Hepatocyte (in vitro differentiated cells): Measurements from ENCODE around the gene TNFRSF4. TPM values are rescaled to one million over a fixed set of nuclear protein-coding genes. Genes with fewer than 3 reads are reported as not detected.

Source experiments
- DNase-seq: peaks from one replicate; pipeline ENCODE4 v3.0.0-alpha.2; 2016; ENCODE audit warnings: low spot score
- H2AFZ ChIP-seq: fragments of 200-600 bp; sonication (generic); 2 replicates; pipeline ENCODE4 v1.6.0; 2016; ENCODE audit warnings: antibody characterized with exemption, mild to moderate bottlenecking
- H3K27ac ChIP-seq: fragments of 200-600 bp; sonication (generic); 2 replicates; pipeline ENCODE4 v1.5.1; 2016; ENCODE audit warnings: mild to moderate bottlenecking
- H3K27me3 ChIP-seq: fragments of 200-600 bp; sonication (generic); 2 replicates; pipeline ENCODE4 v1.6.1; 2016
- H3K36me3 ChIP-seq: fragments of 200-600 bp; sonication (generic); replicated peaks from 2 replicates; pipeline ENCODE4 v1.5.1; 2016; ENCODE audit warnings: low read depth; ENCODE audit not compliant: insufficient read depth
- H3K4me1 ChIP-seq: fragments of 200-600 bp; sonication (generic); 2 replicates; pipeline ENCODE4 v1.5.1; 2016; ENCODE audit warnings: mild to moderate bottlenecking, moderate library complexity; ENCODE audit not compliant: insufficient read depth
- H3K4me2 ChIP-seq: fragments of 200-600 bp; sonication (generic); 2 replicates; pipeline ENCODE4 v1.6.0; 2016
- H3K4me3 ChIP-seq: fragments of 200-600 bp; sonication (generic); 2 replicates; pipeline ENCODE4 v1.5.1; 2016; ENCODE audit warnings: mild to moderate bottlenecking
- H3K79me2 ChIP-seq: fragments of 200-600 bp; sonication (generic); 2 replicates; pipeline ENCODE4 v1.6.0; 2017; ENCODE audit warnings: mild to moderate bottlenecking
- H3K9me2 ChIP-seq: fragments of 200-600 bp; sonication (generic); replicated peaks from 2 replicates; pipeline ENCODE4 v1.6.0; 2017; ENCODE audit warnings: mild to moderate bottlenecking; ENCODE audit not compliant: insufficient read depth
- H3K9me3 ChIP-seq: fragments of 200-600 bp; sonication (generic); 2 replicates; pipeline ENCODE4 v1.5.1; 2016; ENCODE audit warnings: low read depth, mild to moderate bottlenecking
- H4K20me1 ChIP-seq: fragments of 200-600 bp; sonication (generic); 2 replicates; pipeline ENCODE4 v1.6.0; 2016; ENCODE audit warnings: mild to moderate bottlenecking; ENCODE audit not compliant: insufficient read depth, poor library complexity, severe bottlenecking
- CTCF ChIP-seq: fragments of 200-600 bp; sonication (generic); IDR thresholded peaks from 2 replicates; pipeline ENCODE4 v1.5.1; 2016; ENCODE audit warnings: antibody characterized with exemption, mild to moderate bottlenecking; ENCODE audit not compliant: poor library complexity
- EZH2 ChIP-seq: fragments of 200-600 bp; sonication (generic); IDR thresholded peaks from 2 replicates; pipeline ENCODE4 v1.6.1; 2016; ENCODE audit warnings: antibody characterized with exemption, mild to moderate bottlenecking, borderline replicate concordance
- EZH2phosphoT487 ChIP-seq: fragments of 200-600 bp; sonication (generic); IDR thresholded peaks from one replicate; pipeline ENCODE4 v1.6.1; 2018; ENCODE audit warnings: antibody characterized with exemption, mild to moderate bottlenecking, low read depth, moderate library complexity; ENCODE audit not compliant: unreplicated experiment, severe bottlenecking
- WGBS: methylation state at CpG from one replicate; pipeline ENCODE4 v1.1.6; 2016; ENCODE audit warnings: low lambda C conversion rate; ENCODE audit errors: missing lambda C conversion rate; 5-methylcytosine and 5-hydroxymethylcytosine counted together
- polyA plus RNA-seq: library from polyadenylated mRNA; unstranded; fragments of >200 nt; fragmentation: Nextera tagmentation; extraction: Ambion mirVana; gene quantifications from 2 replicates; pipeline ENCODE4 v1.2.1, GENCODE V29; 2016
- total RNA-seq: library from RNA; depleted of rRNA; stranded (reverse); fragments of >200 nt; gene quantifications from 2 replicates; pipeline ENCODE4 v1.2.3, GENCODE V29; 2014

The TNFRSF4 gene
- total and polyA plus RNA-seq, 2 experiments from 2014 or later, result not detected

- WGBS, result 88% methylated on average over 41 of the region's 41 CpGs
- peaks cover 21% of the 10 kb centered on the region for H3K27me3 ChIP-seq
Measured at GRCh38 chr1:1242461-1243265, 28.7 kb upstream of the TNFRSF4 start.

GRCh38 chr1:1241588-1242219 is 27.8 kb upstream of the TNFRSF4 start:
- Histone ChIP-seq H3K4me2 (no peak overlapping the region), H3K27me3 (peaks cover 11% of the 10 kb centered on the region), H3K4me3 (no peak overlapping the region)

More at GRCh38 chr1:1242461-1243265, 28.7 kb upstream of the TNFRSF4 start:
- H3K4me2 ChIP-seq, result no peak overlapping the region
- H3K4me3 ChIP-seq, result no peak overlapping the region
- no peak for DNase-seq
- no peaks in the 10 kb centered on the region for H3K79me2 ChIP-seq
- no peaks in the 10 kb centered on the region for H3K36me3 ChIP-seq
- H3K9me3 ChIP-seq, result no peaks in the 10 kb centered on the region
- H2AFZ ChIP-seq, result no peak overlapping the region
- TF ChIP-seq EZH2phosphoT487, result no peak
- TF ChIP-seq CTCF, result no peak
- TF ChIP-seq EZH2, result no peak
- H3K4me1 ChIP-seq, result peaks cover 13% of the 10 kb centered on the region
- no peaks in the 10 kb centered on the region for H4K20me1 ChIP-seq
- H3K9me2 ChIP-seq, result no peaks in the 10 kb centered on the region
- no peak overlapping the region for H3K27ac ChIP-seq

GRCh38 chr1:1240822-1241587 is 27.1 kb upstream of the TNFRSF4 start:
- TF ChIP-seq EZH2phosphoT487 (no peak), CTCF (no peak)
- no peak for DNase-seq

More at GRCh38 chr1:1241588-1242219, 27.8 kb upstream of the TNFRSF4 start:
- no peak for DNase-seq
- Histone ChIP-seq H3K4me1 (peaks cover 23% of the 10 kb centered on the region), H3K9me2 (no peaks in the 10 kb centered on the region), H2AFZ (no peak overlapping the region), H3K79me2 (no peaks in the 10 kb centered on the region), H4K20me1 (no peaks in the 10 kb centered on the region), H3K9me3 (no peaks in the 10 kb centered on the region), H3K36me3 (no peaks in the 10 kb centered on the region), H3K27ac (no peak overlapping the region)
- TF ChIP-seq EZH2phosphoT487 (no peak), EZH2 (no peak), CTCF (no peak)
- 91% methylated on average over 16 of the region's 26 CpGs for WGBS

More at GRCh38 chr1:1240822-1241587, 27.1 kb upstream of the TNFRSF4 start:
- H3K9me2 ChIP-seq, result no peaks in the 10 kb centered on the region
- H4K20me1 ChIP-seq, result no peaks in the 10 kb centered on the region
- WGBS, result 82% methylated on average over 23 of the region's 23 CpGs
- no peaks in the 10 kb centered on the region for H3K79me2 ChIP-seq
- no peak overlapping the region for H3K4me3 ChIP-seq
- peaks cover 25% of the 10 kb centered on the region for H3K4me1 ChIP-seq
- H3K27me3 ChIP-seq, result peaks cover 7% of the 10 kb centered on the region
- H3K27ac ChIP-seq, result no peak overlapping the region
- H2AFZ ChIP-seq, result no peak overlapping the region
- no peak overlapping the region for H3K4me2 ChIP-seq
- H3K9me3 ChIP-seq, result no peaks in the 10 kb centered on the region
- no peaks in the 10 kb centered on the region for H3K36me3 ChIP-seq
